Cerebellar cortex (tissue), 1 donor: ENCODE measurements around the gene CDK17.
"Not testable (repeated sequence)": the region's sequence is repeated elsewhere in the genome, so short reads cannot be mapped to it uniquely, and the experiment has no call there.

Experiments
- DNase-seq: peaks from one replicate; pipeline ENCODE4 v3.0.0-alpha.2; 2015; ENCODE audit warnings: low spot score

Gene CDK17

DNA sequence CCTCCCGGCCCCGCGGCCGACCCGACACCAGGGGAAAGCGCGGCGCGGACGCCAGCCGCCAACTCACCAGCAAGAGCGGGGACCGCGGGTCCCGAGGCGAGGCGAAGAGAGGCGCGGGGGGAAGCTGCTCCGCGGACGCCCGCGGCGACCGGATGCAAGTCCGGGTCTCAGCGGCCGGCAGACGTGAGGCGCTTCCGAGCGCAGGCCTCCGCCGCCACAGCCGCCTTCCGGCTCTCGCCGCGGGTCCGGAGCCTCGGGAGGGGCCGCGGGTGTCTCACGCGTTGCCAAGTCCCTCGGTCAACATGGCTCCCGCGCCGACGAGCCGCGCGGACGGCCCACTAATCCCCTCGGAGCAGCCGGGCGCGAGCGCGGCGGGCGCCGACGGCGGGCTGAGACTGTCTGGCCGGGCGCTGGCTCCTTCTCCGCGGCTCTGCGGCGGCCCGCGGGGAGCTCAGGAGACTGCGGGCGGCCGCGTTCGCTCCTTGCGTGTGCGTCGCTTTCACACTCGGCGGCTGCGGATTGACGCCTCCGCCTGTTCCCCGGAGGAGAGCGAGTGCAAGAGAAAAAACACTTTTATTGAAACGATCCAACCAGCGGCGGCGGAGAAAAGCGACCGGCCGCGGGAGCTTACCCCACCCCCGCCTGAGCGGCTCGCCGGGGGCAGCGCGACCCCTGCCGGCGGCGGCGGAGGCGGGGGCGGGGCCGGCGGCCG is at the start of gene CDK17:
Gene CDK17, minus strand, starts transcription at position 521 of the 712 bp plus-strand sequence. CDS start 65,603 bp downstream, outside the sequence.
- peak; percentile 76 for DNase-seq

DNA sequence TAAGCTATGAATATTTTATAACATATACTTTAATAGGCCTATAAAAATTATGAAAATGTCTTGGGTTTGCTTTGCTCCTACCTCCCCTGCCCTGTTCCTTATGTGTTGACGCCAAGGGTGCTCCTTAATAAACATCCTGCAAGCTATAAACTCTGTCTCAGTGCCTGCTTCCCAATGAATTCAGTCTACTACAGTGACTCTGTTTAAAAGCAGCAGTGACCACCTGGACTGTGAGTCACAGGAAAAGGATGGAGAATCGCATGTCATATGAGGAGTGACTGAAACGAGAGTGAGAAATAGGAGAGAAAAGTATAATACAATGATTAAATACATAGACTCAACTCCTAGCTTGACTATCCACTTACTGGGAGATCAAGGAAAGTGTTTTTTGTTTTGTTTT is 48.1 kb upstream of the CDK17 start:
- no peak for DNase-seq

DNA sequence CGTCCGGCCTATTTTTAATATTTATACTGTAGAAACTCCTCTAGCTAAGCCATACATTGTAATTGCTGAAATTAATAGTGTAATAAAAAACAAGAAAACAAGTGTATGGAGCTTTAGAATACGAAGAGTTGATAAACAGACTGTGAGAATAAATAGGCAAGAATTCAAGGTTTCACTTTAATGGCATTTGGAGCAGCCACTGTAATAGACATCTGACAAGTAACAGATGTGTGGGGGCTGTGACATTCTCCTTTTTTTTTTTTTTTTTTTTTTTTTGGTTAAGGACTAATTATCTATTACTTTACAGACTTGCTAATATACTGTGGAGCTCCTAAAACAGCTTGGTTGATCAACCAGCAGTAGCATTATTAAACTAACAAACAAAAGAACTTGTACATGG is 47.0 kb upstream of the CDK17 start:
- DNase-seq: no peak

DNA sequence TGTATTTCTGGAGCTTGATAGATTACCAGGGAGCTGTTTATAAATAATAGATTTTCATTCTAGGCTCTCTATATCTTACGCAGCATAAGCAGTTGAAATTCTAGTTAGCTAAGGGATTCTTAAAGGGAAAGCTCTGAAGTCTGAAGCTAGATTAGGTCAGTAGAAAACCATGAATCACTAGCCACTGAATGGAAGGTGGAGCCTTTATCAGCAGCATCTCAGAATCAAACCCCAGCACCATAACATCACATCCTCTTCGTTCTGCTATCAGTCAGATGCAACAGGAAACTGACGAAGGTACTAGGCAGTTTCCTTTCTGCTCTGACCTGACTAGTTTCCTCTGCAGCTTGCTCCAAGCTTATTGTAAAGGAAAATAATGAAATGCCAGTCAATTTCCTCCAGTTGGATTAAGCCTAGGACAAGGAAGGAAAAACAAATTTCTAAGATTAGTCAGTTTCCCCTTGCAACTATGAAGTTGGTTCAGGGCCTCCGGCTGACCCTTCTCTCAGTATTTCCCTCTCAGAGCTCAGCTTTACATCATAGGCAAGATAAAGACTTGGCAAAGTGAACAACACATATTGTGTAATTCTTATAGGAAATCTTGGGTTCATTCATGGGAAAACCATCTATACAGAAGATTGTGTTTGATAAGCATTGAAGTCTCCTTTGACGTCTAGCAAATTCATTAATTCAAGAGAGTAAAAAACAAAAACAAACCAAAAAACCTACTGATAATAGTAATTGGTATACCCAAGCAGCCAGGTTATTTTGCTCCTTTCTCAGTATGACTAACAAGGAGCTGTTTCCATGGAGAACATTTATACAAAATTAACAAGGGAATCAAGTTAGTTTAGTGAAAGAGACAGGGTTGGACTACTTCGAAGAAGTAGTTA is 45.7 kb upstream of the CDK17 start:
- no peak for DNase-seq

DNA sequence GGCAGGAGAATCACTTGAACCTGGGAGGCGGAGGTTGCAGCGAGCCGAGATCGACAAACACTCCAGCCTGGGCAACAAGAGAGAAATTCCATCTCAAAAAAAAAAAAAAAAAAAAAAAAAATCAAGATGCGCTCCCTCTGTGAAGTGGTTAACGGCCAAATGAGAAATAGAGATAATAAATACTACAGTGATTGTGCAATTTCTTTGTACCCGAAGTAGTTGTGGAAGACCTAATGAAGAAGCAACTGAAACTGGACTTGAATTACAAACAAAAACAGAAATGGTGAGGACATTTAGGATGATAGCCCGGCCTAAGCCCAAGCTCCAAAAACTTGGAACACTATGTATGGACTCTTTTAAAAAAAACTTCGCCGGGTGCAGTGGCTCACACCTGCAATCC is 44.2 kb upstream of the CDK17 start:
- no peak for DNase-seq

DNA sequence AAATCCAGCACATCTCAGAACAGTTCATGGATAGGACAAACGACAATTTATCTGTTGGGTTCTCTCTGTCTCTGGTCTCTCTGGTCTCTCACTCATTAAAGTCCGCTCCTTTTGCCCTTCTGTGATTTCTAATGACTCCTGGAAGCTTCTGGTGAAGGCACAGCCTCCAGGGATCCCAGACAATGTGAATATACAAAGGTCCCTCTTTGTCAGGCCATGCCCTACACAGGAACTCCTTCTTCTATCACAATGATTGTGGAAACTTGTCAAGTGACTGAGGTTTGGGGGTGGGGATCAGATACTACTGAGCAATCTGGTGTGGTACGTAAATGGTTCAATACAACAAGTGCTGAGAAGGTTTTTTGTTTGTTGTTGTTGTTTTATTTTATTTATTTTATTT is 42.7 kb upstream of the CDK17 start:
- DNase-seq: no peak

DNA sequence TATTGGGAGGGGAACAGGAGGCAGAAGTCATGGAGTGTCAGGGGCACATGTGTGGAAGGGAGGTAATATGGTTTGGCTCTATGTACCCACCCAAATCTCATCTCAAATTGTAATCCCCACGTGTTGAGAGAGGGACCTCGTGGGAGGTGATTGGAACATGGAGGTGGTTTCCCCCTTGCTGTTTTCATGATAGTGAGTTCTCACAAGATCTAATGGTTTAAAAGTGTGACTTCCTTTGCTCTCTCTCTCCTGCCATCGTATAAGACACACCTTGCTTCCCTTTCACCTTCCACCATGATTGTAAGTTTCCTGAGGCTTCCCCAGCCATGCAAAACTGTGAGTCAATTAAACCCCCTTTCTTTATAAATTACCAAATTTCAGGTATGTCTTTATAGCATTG is 41.6 kb upstream of the CDK17 start:
- no peak for DNase-seq

DNA sequence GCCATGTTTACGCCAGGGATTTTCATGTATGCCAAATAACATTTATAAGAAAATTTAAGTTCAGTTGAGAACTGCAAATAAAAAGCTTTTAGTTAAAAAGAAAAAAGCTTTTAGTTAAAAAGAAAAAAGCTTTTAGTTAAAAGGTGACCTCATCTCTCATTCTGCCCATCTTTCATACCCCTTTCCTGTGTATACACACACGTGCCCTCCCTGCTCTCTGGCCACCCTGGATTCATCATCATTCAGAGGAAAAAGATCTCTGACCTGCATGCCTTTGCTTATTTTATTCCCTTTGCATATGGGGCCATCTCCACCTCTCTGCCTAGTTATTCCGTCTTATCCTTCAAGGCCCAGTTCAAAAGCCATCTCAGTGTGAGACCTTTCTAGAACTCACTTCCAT is 38.1 kb upstream of the CDK17 start:
- DNase-seq: no peak

DNA sequence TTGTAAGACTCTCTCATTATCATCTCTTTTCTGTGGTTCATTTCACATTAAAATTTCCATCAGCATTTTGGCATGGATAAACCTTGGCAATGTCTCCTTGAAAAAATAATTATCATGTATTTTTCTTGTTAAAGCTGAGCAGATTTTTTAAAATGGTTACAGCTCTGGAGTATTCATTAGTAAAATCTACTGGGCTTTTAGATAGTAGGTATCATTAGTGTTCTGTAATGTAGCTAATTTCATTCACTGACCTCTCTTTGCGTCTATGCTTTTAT is 36.9 kb upstream of the CDK17 start:
- DNase-seq: no peak

DNA sequence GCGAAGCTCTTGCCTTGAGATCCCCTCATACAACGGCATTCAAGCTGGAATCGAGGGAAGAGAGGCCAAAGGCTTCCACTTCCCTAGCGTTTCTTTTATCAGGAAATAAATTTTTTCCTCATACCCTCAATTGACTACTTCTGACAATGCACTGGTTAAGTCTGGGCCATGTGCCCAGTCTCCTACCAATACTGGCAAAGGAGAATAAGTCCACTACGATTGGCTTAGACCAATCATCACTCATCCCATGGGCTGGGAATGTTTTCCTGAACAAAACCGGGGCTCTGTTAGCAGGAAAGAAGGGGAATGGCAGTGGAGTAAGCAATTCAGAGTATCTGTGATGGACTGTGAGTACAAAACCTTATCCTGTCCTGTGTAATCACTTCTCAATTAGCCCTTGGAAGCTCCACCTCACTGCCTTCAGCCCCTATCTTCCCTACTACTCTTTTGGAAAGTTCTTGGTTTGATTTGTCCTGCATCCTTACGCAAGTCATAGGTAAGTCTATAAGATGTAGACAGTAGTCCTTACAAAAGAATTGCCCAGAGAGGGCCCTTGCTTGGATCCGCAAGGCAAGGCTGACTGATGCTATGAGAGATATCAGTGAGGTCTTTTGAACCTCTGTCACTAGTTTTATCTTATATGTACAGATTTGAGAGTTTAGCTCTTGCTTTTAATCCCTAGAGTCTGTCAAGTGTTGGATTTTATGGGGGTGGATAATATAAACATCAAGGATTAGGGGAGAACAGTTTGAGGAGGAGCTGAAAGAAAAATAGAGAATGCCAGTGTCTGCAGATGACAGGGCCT is 36.3 kb upstream of the CDK17 start:
- no peak for DNase-seq

DNA sequence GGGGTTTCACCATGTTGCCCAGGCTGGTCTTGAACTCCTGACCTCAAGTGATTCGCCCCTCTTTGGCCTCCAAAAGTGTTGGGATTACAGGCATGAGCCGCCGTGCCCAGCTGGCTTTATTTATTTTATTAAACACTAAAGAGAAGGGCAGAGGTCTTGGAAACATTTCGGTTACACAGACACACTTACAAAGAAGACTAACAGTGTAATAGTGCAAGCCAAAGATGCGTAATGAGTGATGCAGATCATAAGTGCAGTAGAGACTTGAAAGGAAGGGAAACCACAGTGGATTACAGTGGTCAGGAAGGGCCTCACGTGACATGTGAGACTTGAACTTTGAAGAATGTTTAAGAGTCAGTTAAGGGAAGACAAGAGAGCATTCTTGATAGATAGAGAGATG is 33.9 kb upstream of the CDK17 start:
- DNase-seq: no peak

DNA sequence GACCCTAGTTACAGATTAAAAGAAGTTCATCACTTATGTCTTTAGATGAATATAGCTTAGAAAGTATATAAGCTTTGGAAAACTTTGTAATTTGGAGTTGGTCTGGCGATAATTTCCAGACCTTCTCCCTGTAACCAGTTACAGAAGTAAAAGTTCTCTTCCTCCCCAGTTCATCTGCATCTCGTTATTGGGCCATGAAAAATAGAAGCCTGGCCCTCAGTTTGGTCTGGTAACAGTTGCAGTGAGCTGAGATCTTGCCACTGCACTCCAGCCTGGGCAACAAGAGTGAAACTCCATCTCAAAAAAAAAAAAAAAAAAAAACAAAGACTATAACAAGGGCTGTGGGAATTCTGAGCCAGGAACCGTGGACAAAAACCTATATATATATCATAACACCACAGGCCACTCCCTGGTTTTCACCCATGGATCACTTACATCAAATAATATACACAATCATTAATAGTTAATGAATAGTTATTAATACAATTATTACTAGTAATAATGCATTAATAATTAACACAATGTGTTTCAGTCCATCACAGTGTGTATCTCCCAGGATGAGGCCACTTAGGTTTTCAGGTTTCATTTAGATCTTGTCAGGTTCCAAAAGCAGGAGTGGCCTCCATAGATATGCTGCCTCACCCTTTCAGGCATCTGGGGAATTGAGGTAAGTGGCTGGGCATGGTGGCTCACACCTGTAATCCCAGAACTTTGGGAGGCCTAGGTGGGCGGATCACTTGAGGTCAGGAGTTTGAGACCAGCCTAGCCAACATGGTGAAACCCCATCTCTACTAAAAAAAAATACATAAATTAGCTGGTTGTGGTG is 32.5 kb upstream of the CDK17 start:
- DNase-seq: not testable (repeated sequence)

DNA sequence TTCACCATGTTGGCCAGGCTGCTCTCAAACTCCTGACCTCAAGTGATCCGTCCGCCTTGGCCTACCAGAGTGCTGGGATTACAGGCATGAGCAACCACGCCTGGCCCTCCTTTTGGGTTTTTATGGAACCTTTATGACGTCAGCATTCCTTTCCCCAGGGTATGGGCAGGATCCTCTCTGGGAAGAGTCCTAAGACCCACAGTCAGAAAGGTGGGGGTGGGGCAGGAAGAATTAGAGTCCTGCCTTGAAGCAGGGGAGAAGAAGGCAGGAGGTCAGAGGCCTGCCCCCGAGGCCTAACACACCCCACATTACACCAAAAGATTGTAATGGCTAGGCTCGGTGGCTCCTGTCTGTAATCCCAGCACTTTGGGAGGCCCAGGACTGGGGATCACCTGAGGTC is 30.8 kb upstream of the CDK17 start:
- no peak for DNase-seq

DNA sequence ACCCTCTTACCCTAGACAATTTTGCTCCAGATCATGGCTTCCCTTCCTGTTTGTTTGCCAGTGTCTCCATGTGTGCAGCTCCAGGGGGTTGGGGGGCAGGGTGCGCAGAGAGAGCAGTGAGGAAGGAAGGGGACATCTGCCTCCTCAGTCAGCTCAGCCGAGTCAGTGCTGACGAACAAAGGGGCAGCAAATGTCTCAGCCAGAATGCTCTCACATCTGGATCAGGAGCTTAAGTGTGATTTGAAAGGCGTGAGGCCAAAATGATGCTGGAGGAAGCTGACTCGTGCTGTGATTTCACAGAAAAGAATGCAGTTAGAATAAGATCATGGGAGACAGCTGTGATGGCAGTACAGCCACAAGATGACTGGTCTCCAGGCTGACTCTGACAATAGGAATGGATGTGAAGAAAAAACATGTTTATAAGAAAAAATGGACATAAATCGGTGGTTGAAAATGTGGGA is 27.1 kb upstream of the CDK17 start:
- DNase-seq: no peak

DNA sequence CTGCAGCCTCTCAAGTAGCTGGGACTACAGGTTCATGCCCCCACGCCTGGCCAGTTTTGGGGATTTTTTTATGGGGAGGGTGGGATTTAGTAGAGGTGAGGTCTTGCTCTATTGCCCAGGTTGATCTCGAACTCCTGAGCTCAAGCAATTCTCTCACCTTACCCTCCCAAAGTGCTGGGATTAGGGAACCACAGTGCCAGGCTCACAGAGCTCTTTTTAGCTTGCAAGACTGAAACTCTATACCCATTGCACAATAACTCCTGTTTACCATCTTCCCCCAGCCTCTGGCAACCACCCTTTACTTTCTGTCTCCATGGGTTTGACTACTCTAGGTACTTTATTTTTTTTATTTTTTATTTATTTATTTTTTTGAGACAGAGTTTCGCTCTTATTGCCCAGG is 25.7 kb upstream of the CDK17 start:
- DNase-seq: no peak

DNA sequence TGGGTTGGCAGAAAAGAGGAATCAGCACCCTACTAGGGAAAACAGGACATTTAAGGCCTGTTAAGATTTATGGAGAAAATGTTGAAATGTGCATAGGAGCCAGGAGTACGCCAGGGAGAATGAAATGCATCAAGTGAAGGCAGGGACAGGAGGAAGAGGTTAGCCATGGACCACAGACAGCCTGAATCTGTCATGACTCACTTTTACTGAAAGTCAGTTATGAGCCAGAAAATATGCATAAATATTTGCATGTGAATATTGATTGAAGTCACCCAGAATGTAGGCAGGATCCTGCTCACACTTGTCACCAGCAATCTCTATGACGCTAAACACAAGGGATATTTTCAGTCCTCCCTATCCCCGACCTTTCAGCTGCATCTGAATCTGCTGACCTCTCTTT is 25.1 kb upstream of the CDK17 start:
- DNase-seq: no peak

DNA sequence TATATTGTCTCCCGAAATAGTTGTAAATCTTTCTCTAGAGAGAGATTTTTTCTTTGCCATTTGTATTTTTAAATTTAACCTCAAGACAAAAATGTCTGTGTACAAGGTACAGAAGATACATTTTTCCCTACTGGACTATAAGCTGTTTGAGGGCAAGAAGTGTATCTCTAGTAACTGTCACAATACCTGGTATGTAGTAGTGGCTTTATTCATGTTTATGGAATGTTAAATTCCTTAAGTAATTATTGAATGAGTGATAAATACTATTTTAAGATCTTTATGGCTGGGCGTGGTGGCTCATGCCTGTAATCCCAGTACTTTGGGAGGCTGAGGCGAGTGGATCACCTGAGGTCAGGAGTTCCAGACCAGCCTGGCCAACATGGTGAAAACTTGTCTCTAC is 24.4 kb upstream of the CDK17 start:
- no peak for DNase-seq

DNA sequence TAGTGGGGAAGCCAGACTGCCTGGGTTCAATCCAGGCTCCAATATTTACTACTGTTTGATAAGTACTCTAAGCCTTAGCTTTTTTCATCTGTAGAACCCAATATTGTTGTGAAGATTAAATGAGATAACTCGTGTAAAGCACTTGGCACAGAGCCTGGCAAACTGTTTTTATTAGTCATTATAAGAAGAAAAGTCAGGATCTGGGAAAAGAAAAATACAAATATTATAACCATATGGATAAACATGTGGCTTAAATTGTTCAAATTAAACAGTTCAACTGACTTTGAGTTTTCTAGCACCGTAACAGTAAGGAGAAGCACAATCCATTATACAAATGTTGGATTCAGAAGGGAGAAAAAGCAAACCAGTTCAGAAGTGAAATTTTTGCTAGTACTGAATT is 22.0 kb upstream of the CDK17 start:
- no peak for DNase-seq

DNA sequence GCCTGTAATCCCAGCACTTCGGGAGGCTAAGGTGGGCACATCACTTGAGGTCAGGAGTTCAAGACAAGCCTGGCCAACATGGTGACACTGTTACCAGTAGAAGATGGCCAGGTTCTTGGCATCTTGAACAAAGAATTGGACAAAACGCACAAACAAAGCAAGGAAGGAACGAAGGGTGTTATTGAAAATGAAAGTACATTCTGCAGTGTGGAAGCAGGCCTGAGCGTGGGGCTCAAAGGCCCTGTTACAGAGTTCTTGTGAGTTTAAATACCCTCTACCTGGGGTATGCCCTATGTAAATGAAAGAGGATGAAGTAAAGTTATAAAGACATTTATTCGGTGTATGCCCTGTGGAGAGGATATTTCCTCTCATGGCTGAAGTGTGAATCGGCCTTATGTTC is 20.8 kb upstream of the CDK17 start:
- DNase-seq: no peak

DNA sequence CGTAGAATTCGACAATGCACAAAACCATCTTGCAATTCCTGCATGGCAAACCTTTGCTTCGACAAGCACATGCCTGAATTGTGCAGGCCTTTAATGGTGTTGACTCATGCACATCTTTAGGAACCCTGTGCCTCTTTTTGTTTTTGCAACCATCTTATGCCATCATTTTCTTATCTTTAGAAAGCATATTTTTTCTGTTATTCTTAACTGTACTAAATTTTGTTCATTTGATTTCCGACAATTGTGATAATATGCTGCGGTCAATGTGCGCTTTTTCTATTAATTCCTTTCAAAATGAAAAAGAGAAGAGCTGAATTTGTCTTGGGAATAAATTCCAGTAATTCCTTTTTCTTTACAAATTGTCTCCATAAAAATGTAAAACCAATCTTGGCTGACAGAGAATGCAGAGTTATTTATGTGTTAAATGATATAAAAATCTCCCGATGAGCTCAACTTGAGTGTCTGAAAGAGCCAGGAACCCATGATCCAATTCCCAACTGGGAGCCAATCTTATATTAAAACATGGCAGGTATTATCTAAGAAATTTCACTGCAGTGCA is 20.1 kb upstream of the CDK17 start:
- no peak for DNase-seq

DNA sequence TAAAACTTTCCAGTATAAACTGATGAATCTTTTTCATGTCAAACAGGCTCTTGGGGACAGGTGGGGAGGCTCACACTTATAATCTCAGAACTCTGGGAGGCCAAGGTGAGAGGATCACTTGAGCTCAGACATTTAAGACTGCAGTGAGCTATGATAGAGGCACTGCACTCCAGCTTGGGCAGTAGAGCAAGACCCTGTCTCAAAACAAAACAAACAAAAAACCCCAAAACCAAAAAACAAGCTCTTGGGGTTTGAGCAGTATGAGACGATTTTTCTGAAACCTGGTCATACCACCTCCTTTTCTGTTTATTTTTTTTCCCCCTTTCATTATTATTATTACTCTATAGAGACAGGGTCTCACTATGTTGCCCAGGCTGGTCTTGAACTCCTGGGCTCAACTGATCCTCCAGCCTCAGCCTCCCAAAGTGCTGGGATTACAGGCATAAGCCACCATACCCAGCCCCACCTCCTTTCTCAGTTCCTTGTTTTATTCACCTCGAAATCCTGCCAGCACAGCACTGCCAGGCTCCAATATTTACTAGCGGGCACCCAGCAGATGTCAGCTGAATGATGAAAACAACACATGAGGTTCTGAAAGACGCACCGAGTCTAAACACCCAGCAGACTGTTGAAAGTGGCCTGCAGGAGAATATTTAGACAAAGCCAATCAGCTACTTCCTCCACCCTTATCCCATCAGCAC is 19.5 kb upstream of the CDK17 start:
- no peak for DNase-seq
